OCI-LY3 (cell line): ENCODE measurements around the gene NCOA5.

ENCODE experiments used
- H2AFZ ChIP-seq: fragments of 200-600, 300-600 bp; shearing (Covaris generic); 2 replicates; pipeline ENCODE4 v1.6.0; 2014; ENCODE audit warnings: antibody characterized with exemption, low read depth, low read length
- H3K27ac ChIP-seq: fragments of 200-600, 300-600 bp; sonication (generic); 2 replicates; pipeline ENCODE4 v1.5.1; 2014; ENCODE audit warnings: mild to moderate bottlenecking, low read length, moderate library complexity, mixed read lengths
- H3K27me3 ChIP-seq: fragments of 200-600, 300-600 bp; sonication (generic); 2 replicates; pipeline ENCODE4 v1.6.1; 2014; ENCODE audit warnings: low read depth, low read length, mixed read lengths
- H3K36me3 ChIP-seq: fragments of 200-600, 300-600 bp; sonication (generic); replicated peaks from 2 replicates; pipeline ENCODE3; 2014; ENCODE audit warnings: low read depth, low read length, mixed read lengths
- H3K4me1 ChIP-seq: fragments of 300-600, 200-600 bp; sonication (generic); 2 replicates; pipeline ENCODE4 v1.6.1; 2014; ENCODE audit warnings: low read length, mixed read lengths
- H3K4me2 ChIP-seq: fragments of 200-600, 300-600 bp; sonication (generic); 2 replicates; pipeline ENCODE4 v1.6.1; 2014; ENCODE audit warnings: low read length, mixed read lengths
- H3K4me3 ChIP-seq: fragments of 300-600, 200-600 bp; sonication (generic); 2 replicates; pipeline ENCODE4 v1.5.1; 2014; ENCODE audit warnings: antibody characterized with exemption, mild to moderate bottlenecking, low read length, moderate library complexity
- H3K79me2 ChIP-seq: fragments of 300-600, 200-600 bp; shearing (Covaris generic); 2 replicates; pipeline ENCODE4 v1.6.1; 2014; ENCODE audit warnings: mild to moderate bottlenecking, low read length, mixed read lengths
- H3K9ac ChIP-seq: fragments of 300-600, 200-600 bp; shearing (Covaris generic); 2 replicates; pipeline ENCODE4 v1.6.0; 2014; ENCODE audit warnings: mild to moderate bottlenecking, low read length, moderate library complexity
- H3K9me3 ChIP-seq: fragments of 200-600, 300-600 bp; shearing (Covaris generic); 2 replicates; pipeline ENCODE4 v1.6.1; 2014; ENCODE audit warnings: low read length, mixed read lengths; ENCODE audit not compliant: insufficient read depth
- H4K20me1 ChIP-seq: fragments of 200-600, 300-600 bp; sonication (generic); 2 replicates; pipeline ENCODE4 v1.6.1; 2016; ENCODE audit warnings: low read length, mixed read lengths; ENCODE audit not compliant: insufficient read depth
- EZH2phosphoT487 ChIP-seq: fragments of 200-600 bp; shearing (Covaris generic); IDR thresholded peaks from 2 replicates; pipeline ENCODE4 v1.6.1; 2018; ENCODE audit warnings: antibody characterized with exemption, mixed run types, low read depth
- TF ChIP-seq, protein P1 (sequence below): fragments of 200-600, 300-600 bp; sonication (generic); IDR thresholded peaks from 2 replicates; pipeline ENCODE4 v1.5.1; 2014; ENCODE audit warnings: antibody characterized with exemption, low read length, low read depth

Gene NCOA5

DNA sequence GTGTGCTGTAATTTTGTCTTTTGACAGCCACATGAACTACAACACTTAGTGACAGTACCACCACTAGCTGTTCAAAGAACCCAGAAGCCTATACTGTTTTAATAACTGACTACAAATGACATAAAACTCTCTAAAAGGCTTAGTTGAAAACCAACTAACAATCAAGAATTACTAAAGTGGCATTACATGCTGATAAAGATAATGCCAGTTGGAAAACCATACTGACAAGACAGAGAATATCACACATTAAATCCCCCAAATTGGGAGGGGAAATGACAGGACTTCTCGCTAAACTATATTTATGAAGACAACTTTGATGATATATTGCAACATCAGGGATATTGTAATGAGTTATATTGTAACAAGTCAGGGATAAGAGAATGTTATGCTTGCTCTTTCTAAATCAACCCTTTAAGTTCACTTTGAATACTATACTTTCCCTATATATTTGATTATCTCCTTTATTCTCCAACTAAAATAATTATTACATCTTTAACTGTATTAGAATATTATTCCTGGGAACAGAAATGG is 6.2 kb downstream of the NCOA5 start:
- no peaks in the 10 kb centered on the region for H3K9me3 ChIP-seq
- no peaks in the 10 kb centered on the region for H3K27me3 ChIP-seq
- no peak overlapping the region for H3K4me2 ChIP-seq
- no peak overlapping the region for H3K27ac ChIP-seq
- peaks cover 28% of the 10 kb centered on the region for H3K4me1 ChIP-seq
- H3K4me3 ChIP-seq, result no peak overlapping the region
- TF ChIP-seq EZH2phosphoT487, result no peak
- TF ChIP-seq, protein P1, sequence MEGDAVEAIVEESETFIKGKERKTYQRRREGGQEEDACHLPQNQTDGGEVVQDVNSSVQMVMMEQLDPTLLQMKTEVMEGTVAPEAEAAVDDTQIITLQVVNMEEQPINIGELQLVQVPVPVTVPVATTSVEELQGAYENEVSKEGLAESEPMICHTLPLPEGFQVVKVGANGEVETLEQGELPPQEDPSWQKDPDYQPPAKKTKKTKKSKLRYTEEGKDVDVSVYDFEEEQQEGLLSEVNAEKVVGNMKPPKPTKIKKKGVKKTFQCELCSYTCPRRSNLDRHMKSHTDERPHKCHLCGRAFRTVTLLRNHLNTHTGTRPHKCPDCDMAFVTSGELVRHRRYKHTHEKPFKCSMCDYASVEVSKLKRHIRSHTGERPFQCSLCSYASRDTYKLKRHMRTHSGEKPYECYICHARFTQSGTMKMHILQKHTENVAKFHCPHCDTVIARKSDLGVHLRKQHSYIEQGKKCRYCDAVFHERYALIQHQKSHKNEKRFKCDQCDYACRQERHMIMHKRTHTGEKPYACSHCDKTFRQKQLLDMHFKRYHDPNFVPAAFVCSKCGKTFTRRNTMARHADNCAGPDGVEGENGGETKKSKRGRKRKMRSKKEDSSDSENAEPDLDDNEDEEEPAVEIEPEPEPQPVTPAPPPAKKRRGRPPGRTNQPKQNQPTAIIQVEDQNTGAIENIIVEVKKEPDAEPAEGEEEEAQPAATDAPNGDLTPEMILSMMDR, result no peak
- H3K79me2 ChIP-seq, result peaks cover 100% of the 10 kb centered on the region
- H4K20me1 ChIP-seq, result peaks cover 99% of the 10 kb centered on the region
- no peak overlapping the region for H2AFZ ChIP-seq
- no peak overlapping the region for H3K9ac ChIP-seq
- H3K36me3 ChIP-seq, result peaks cover 11% of the 10 kb centered on the region

DNA sequence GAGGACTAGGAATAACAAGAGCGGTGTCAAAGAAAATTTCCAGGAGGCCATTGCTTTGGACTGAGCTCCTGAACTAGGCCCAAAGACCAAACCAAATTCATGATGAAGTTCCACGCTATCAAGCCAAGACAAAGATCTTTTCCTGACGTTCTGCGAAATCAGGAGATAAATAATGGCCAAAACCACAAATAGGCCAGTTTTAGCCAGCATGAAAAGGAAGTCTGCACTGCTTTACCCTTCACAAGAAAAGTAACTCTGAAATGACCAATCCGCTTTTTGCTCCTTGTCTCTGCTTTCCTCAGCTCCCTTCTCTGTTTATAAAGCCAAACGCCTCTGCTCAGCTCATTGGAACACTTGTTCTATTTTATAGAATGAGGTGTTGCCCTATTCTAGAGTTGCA is 6.7 kb downstream of the NCOA5 start:
- no peak overlapping the region for H3K4me2 ChIP-seq
- peaks cover 100% of the 10 kb centered on the region for H3K79me2 ChIP-seq
- TF ChIP-seq, protein P1, result no peak
- no peak for TF ChIP-seq EZH2phosphoT487
- no peak overlapping the region for H2AFZ ChIP-seq
- H3K9me3 ChIP-seq, result no peaks in the 10 kb centered on the region
- H4K20me1 ChIP-seq, result peaks cover 99% of the 10 kb centered on the region
- no peak overlapping the region for H3K4me3 ChIP-seq
- no peak overlapping the region for H3K27ac ChIP-seq
- peaks cover 16% of the 10 kb centered on the region for H3K36me3 ChIP-seq
- H3K27me3 ChIP-seq, result no peaks in the 10 kb centered on the region
- H3K4me1 ChIP-seq, result peaks cover 23% of the 10 kb centered on the region
- no peak overlapping the region for H3K9ac ChIP-seq

DNA sequence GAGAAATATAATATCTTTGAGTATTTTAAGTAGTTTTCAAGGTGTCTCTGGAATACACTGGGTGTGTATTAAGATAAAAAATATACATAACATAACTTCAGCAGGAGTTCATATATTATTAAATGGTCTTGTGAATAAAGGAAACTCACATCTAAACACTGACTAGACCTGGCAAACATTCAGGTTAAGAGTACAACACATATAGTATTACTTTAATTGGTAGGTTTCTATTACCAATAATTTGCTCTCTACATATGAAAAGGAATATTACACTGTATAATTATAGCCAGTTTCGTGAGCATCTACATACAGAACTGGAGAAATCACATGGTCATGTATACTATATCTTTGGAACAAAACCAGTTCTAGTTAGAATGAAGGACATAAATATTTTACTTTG is 8.7 kb downstream of the NCOA5 start:
- H4K20me1 ChIP-seq, result peaks cover 96% of the 10 kb centered on the region
- H3K79me2 ChIP-seq, result peaks cover 97% of the 10 kb centered on the region
- no peak overlapping the region for H3K4me3 ChIP-seq
- H2AFZ ChIP-seq, result no peak overlapping the region
- no peaks in the 10 kb centered on the region for H3K27me3 ChIP-seq
- H3K27ac ChIP-seq, result no peak overlapping the region
- H3K9me3 ChIP-seq, result no peaks in the 10 kb centered on the region
- TF ChIP-seq, protein P1, result no peak
- no peak for TF ChIP-seq EZH2phosphoT487
- H3K4me2 ChIP-seq, result no peak overlapping the region
- peaks cover 3% of the 10 kb centered on the region for H3K4me1 ChIP-seq
- H3K9ac ChIP-seq, result no peak overlapping the region
- H3K36me3 ChIP-seq, result peaks cover 28% of the 10 kb centered on the region

DNA sequence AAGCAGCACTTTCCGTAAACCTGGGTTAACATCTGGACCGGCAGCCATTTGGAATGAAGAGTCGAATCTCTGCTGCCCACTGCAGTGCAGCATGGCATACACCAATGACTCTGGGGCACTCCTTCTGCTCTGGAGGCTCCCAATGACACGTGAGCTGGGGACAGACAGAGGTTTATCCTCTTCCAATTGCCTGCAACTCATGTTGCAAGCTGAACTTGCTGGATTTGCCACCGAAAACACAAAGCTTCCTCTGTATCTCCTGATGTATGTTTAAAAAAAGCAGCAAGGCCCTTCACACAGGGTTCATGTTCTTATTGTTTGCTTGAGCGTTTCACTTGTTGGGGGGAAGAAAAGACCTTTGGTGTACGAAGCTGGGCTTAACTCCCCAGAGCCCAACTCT is 10.8 kb downstream of the NCOA5 start:
- H3K4me1 ChIP-seq, result no peaks in the 10 kb centered on the region; the same call in 1 of the 2 replicates
- no peak overlapping the region for H3K4me2 ChIP-seq
- TF ChIP-seq, protein P1, result no peak
- TF ChIP-seq EZH2phosphoT487, result no peak
- H3K79me2 ChIP-seq, result peaks cover 89% of the 10 kb centered on the region
- H3K27ac ChIP-seq, result no peak overlapping the region
- peaks cover 89% of the 10 kb centered on the region for H4K20me1 ChIP-seq
- no peak overlapping the region for H3K4me3 ChIP-seq
- H3K9me3 ChIP-seq, result no peaks in the 10 kb centered on the region
- H2AFZ ChIP-seq, result no peak overlapping the region
- H3K9ac ChIP-seq, result no peak overlapping the region
- peaks cover 49% of the 10 kb centered on the region for H3K36me3 ChIP-seq
- H3K27me3 ChIP-seq, result no peaks in the 10 kb centered on the region
